Psoas muscle (tissue), 8 donors: ENCODE measurements around the gene NFKB1. TPM values are rescaled to one million over a fixed set of nuclear protein-coding genes. Genes with fewer than 3 reads are reported as not detected.

ENCODE experiments used
- ATAC-seq, 4 donors: fragments of 200-7000 bp; cut with Tn5 transposase; one replicate each; pipeline ENCODE4 v1.9.1; 2020; ENCODE audit warnings: moderate library complexity in 3 of 4, mild to moderate bottlenecking in 2 of 4
- DNase-seq, 2 donors: peaks; one replicate each; pipeline ENCODE4 v3.0.0-alpha.2; 2020
- H3K27ac ChIP-seq: fragments of 200-600 bp; one replicate; pipeline ENCODE4 v1.8.0; 2022
- H3K27me3 ChIP-seq, 3 donors: fragments of 200-600 bp in 1 of 3; one replicate each; pipeline versions ENCODE4 v1.6.1 to v1.8.0; 2013 to 2022; ENCODE audit warnings: low read length in 2 of 3, mild to moderate bottlenecking in 2 of 3, moderate library complexity in 1 of 3; ENCODE audit not compliant: insufficient read depth in 3 of 3
- H3K36me3 ChIP-seq, 2 donors: fragments of 200-600 bp in 1 of 2; one replicate each; pipeline versions ENCODE4 v1.6.1 to v1.8.0; 2013 to 2022; ENCODE audit warnings: low read depth in 1 of 2, mild to moderate bottlenecking in 1 of 2, moderate library complexity in 1 of 2; ENCODE audit not compliant: insufficient read depth in 1 of 2
- H3K4me1 ChIP-seq: fragments of 200-600 bp; one replicate; pipeline ENCODE4 v1.8.0; 2022
- H3K4me3 ChIP-seq: fragments of 200-600 bp; one replicate; pipeline ENCODE4 v1.8.0; 2022; ENCODE audit warnings: mild to moderate bottlenecking
- H3K9me3 ChIP-seq: fragments of 200-600 bp; one replicate; pipeline ENCODE4 v1.8.0; 2022
- WGBS, 3 donors: extraction: QIAGEN DNeasy Blood & Tissue Kit; methylation state at CpG; one replicate each; pipeline versions ENCODE4 v1.1.6 to v1.1.7; 2013; 5-methylcytosine and 5-hydroxymethylcytosine counted together
- intact Hi-C, 2 donors: fragments of 100-400 bp; cut with DNase I; formaldehyde crosslinking; loops; one replicate each; pipeline versions ENCODE4 v1.11.0 to v1.14.2; 2022
- polyA plus RNA-seq, 3 donors: library from polyadenylated mRNA; stranded (reverse); fragments of 200-250 nt; gene quantifications; one replicate each; pipeline ENCODE4 v1.2.3, GENCODE V29; 2013
- total RNA-seq, 4 donors: library from RNA; stranded (reverse); fragmentation: NEBNext Ultra II Directional in 2 of 4; extraction: Animal tissue kit (Norgen Biotek cat#: 25700) in 2 of 4; gene quantifications; one replicate each; pipeline versions ENCODE4 v1.2.1 to v1.2.4, GENCODE V29; 2021 to 2023
- TF ChIP-seq, protein P1 (sequence below): fragments of 200-600 bp; IDR thresholded peaks from one replicate; pipeline ENCODE4 v1.8.0; 2022; ENCODE audit warnings: antibody characterized with exemption
- donor health status: healthy with polysubstance abuse.
- donor health status: DM: no; HTN: no; CAD: no; lungs with moderate emphysema.
- donor health status: Bipolar disorder and iron deficiency.
- donor health status: healthy.
- donor health status: DM: yes; HTN: yes; CAD: no.
- donor health status: DM: no; HTN: no; CAD: no.
- donor health status: DM: no; HTN: no; CAD: no.
- donor health status: DM: yes; HTN: yes; CAD: no.

Gene NFKB1
- total and polyA plus RNA-seq, 7 donors, result 11.7 to 47.5 (median 20.1) TPM

DNA sequence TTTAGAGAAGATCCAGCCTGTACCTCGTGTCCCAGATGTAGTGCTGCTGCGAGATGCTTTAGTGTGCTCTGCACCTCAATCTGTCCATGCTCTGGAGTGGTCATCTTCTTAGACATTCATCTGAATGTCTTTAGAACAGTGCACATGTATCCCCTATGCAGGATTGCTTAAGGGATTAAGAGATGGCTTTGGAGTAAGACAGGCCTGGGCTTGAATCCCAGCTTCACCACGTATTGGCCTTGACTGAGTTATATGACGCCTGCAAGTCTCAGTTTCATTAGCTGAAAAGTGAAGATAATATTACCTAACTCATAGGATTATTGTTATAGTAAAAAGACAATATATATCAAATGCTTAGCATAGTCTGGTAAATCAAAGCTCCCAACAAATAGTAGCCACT lies 98.3 kb downstream of the NFKB1 start:
- intact Hi-C loops, result no loop called here
- Histone ChIP-seq H3K27ac (no peak overlapping the region), H3K9me3 (no peaks in the 10 kb centered on the region), H3K4me3 (no peak overlapping the region), H3K36me3 (peaks cover 10 to 100% of the 10 kb centered on the region in 2 donors), H3K4me1 (no peaks in the 10 kb centered on the region), H3K27me3 (no peaks in the 10 kb centered on the region)
- DNase-seq (no peak), ATAC-seq (peak in 3 of 4 donors; percentile 66 to 78 (median 69))
- WGBS, 3 donors, result 58 to 66% (median 60%) methylated on average over 4 of the region's 4 CpGs
- TF ChIP-seq, protein P1, sequence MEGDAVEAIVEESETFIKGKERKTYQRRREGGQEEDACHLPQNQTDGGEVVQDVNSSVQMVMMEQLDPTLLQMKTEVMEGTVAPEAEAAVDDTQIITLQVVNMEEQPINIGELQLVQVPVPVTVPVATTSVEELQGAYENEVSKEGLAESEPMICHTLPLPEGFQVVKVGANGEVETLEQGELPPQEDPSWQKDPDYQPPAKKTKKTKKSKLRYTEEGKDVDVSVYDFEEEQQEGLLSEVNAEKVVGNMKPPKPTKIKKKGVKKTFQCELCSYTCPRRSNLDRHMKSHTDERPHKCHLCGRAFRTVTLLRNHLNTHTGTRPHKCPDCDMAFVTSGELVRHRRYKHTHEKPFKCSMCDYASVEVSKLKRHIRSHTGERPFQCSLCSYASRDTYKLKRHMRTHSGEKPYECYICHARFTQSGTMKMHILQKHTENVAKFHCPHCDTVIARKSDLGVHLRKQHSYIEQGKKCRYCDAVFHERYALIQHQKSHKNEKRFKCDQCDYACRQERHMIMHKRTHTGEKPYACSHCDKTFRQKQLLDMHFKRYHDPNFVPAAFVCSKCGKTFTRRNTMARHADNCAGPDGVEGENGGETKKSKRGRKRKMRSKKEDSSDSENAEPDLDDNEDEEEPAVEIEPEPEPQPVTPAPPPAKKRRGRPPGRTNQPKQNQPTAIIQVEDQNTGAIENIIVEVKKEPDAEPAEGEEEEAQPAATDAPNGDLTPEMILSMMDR, result no peak

DNA sequence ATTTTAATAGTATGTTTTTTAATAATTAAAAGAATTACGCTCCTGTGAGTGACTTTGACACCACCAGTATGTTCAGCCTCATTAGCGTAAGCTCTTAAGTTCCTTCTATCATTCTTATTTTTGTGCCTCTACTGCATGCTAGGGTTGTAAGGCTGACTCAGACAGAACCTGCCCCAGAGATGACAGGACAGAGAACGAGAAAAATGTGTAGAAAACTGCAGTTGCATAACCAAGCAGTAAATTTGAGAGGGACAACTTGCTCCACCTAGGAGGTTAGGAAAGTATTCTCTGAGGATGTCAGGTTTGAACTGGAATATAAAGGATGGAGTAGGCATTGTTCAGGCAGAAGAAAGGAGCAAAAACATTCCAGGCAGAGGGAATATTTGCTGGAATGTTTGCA lies 98.7 kb downstream of the NFKB1 start:
- no peak for ATAC-seq
- peaks cover 7 to 100% of the 10 kb centered on the region in 2 donors for H3K36me3 ChIP-seq

DNA sequence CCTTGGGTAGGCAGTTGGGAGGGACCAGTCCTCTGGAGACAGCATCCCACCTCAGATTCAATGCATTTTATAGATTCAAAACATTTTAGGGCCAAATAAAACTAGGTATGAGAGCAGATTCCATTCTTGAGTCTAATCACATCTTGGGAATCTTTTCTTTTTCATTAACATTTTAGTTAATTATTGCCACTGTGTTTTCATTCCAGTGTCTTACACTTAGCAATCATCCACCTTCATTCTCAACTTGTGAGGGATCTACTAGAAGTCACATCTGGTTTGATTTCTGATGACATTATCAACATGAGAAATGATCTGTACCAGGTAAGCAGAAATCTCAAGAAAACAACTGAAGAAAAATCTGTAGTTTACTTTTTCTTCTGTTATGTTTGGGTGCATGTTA lies 99.5 kb downstream of the NFKB1 start:
- Histone ChIP-seq H3K36me3 (peaks cover 7 to 100% of the 10 kb centered on the region in 2 donors), H3K27me3 (no peaks in the 10 kb centered on the region), H3K4me3 (no peak overlapping the region), H3K9me3 (no peaks in the 10 kb centered on the region), H3K27ac (no peak overlapping the region), H3K4me1 (no peaks in the 10 kb centered on the region)
- TF ChIP-seq, protein P1, result no peak
- ATAC-seq (no peak), DNase-seq (no peak)
- intact Hi-C loops, result no loop called here

More for the DNA sequence above, 98.7 kb downstream of the NFKB1 start:
- Histone ChIP-seq H3K27me3 (no peaks in the 10 kb centered on the region), H3K4me3 (no peak overlapping the region), H3K4me1 (no peaks in the 10 kb centered on the region), H3K9me3 (no peaks in the 10 kb centered on the region), H3K27ac (no peak overlapping the region)
- 90 to 96% (median 95%) methylated on average over 3 of the region's 3 CpGs for WGBS, 3 donors
- no peak for DNase-seq
- intact Hi-C loops, result no loop called here
- TF ChIP-seq, protein P1, result no peak

DNA sequence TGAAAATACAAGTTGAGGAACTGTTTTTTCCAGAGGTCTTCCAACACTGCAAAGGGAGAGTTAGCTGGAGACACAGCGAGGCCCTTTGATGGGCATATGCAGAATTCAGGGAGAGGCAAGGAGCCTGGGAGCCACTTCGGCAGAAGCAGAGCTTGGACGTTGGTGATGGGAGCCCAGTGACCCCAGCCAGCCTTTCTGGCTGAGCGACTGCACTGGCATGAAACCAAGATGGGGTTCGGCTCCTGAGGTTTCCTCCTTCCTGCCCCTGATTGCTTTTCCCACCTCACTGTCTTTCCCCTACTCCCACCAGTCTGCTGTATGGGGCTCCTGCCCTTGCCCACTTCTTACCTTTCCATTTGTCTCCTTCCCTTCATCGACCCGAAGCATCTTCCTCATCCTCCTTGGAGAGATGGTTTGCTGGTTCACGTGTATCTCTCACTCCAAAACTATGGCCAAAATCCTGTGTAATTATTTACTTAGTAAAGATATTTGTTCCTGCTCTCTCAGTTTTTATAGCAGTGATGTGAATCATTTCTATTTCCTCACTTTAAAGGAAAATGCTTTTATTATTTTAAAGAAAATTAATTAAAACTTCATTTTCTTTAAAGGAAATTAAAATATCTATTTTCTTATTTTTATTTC lies 100.5 kb downstream of the NFKB1 start:
- no peaks in the 10 kb centered on the region for H3K9me3 ChIP-seq
- TF ChIP-seq, protein P1, result no peak
- ATAC-seq (no peak), DNase-seq (no peak)
- no peaks in the 10 kb centered on the region for H3K4me1 ChIP-seq
- no peak overlapping the region for H3K27ac ChIP-seq
- peaks cover 10 to 100% of the 10 kb centered on the region in 2 donors for H3K36me3 ChIP-seq
- no peaks in the 10 kb centered on the region for H3K27me3 ChIP-seq
- intact Hi-C loops, result no loop called here
- 80 to 86% (median 86%) methylated on average over 8 of the region's 8 CpGs for WGBS, 3 donors
- no peak overlapping the region for H3K4me3 ChIP-seq
